H9 (cell line): Measurements from ENCODE around the gene F2. TPM values are rescaled to one million over a fixed set of nuclear protein-coding genes. Genes with fewer than 3 reads are reported as not detected.

Experiments used
- DNase-seq: peaks from one replicate; pipeline ENCODE4 v3.0.0-alpha.2; 2017
- H2AFZ ChIP-seq: one replicate; pipeline ENCODE4 v1.6.1; 2013; ENCODE audit warnings: mild to moderate bottlenecking, low read length, control low read depth, moderate library complexity
- H2AK5ac ChIP-seq: 2 replicates; pipeline ENCODE4 v1.6.1; 2013; ENCODE audit warnings: low read length, control low read depth, mixed read lengths; ENCODE audit not compliant: insufficient read length
- H2BK120ac ChIP-seq: one replicate; pipeline ENCODE4 v1.6.1; 2013; ENCODE audit warnings: low read depth, mild to moderate bottlenecking, low read length, control low read depth, inconsistent platforms; ENCODE audit not compliant: poor library complexity, severe bottlenecking
- H2BK12ac ChIP-seq: 2 replicates; pipeline ENCODE4 v1.6.1; 2013; ENCODE audit warnings: low read length, control low read depth, mixed read lengths, low read depth; ENCODE audit not compliant: insufficient read length
- H2BK15ac ChIP-seq: 2 replicates; pipeline ENCODE4 v1.6.1; 2013; ENCODE audit warnings: low read depth, low read length, control low read depth
- H2BK20ac ChIP-seq: one replicate; pipeline ENCODE4 v1.6.1; 2013; ENCODE audit warnings: low read depth, mild to moderate bottlenecking, low read length, control low read depth, inconsistent platforms; ENCODE audit not compliant: poor library complexity, severe bottlenecking
- H2BK5ac ChIP-seq: 2 replicates; pipeline ENCODE4 v1.6.1; 2013; ENCODE audit warnings: low read length, control low read depth, mixed read lengths; ENCODE audit not compliant: insufficient read length
- H3K14ac ChIP-seq: 2 replicates; pipeline ENCODE4 v1.6.1; 2013; ENCODE audit warnings: low read length, control low read depth; ENCODE audit not compliant: insufficient read depth
- H3K18ac ChIP-seq: 2 replicates; pipeline ENCODE4 v1.6.1; 2013; ENCODE audit warnings: low read depth, mild to moderate bottlenecking, mixed read lengths, low read length, control low read depth; ENCODE audit not compliant: insufficient read length
- H3K23ac ChIP-seq: 2 replicates; pipeline ENCODE4 v1.6.1; 2013; ENCODE audit warnings: low read length, control low read depth, mixed read lengths, low read depth; ENCODE audit not compliant: insufficient read length
- H3K23me2 ChIP-seq: 2 replicates; pipeline ENCODE4 v1.6.1; 2013; ENCODE audit warnings: low read depth, mild to moderate bottlenecking, mixed read lengths, low read length, control low read depth; ENCODE audit not compliant: insufficient read length, poor library complexity, severe bottlenecking
- H3K27ac ChIP-seq: 2 replicates; pipeline ENCODE4 v1.5.1; 2013; ENCODE audit warnings: low read length, control low read depth, mixed read lengths, low read depth; ENCODE audit not compliant: insufficient read length
- H3K27me3 ChIP-seq: 2 replicates; pipeline ENCODE4 v1.6.1; 2013; ENCODE audit warnings: low read length, control low read depth, inconsistent platforms; ENCODE audit not compliant: insufficient read depth
- H3K4ac ChIP-seq: 2 replicates; pipeline ENCODE4 v1.6.1; 2013; ENCODE audit warnings: low read depth, mild to moderate bottlenecking, control low read depth, inconsistent platforms, low read length, moderate library complexity
- H3K4me1 ChIP-seq: 2 replicates; pipeline ENCODE4 v1.6.1; 2013; ENCODE audit warnings: low read length, control low read depth, inconsistent platforms; ENCODE audit not compliant: insufficient read depth
- H3K4me2 ChIP-seq: 2 replicates; pipeline ENCODE4 v1.6.1; 2013; ENCODE audit warnings: low read length, control low read depth, mixed read lengths; ENCODE audit not compliant: insufficient read length, insufficient read depth
- H3K56ac ChIP-seq: 2 replicates; pipeline ENCODE4 v1.6.1; 2013; ENCODE audit warnings: low read depth, mild to moderate bottlenecking, mixed read lengths, low read length, control low read depth; ENCODE audit not compliant: insufficient read length
- H3K79me1 ChIP-seq: 2 replicates; pipeline ENCODE4 v1.6.1; 2013; ENCODE audit warnings: low read depth, mild to moderate bottlenecking, moderate library complexity, low read length, control low read depth, inconsistent platforms; ENCODE audit not compliant: insufficient read depth, poor library complexity, severe bottlenecking
- H3K79me2 ChIP-seq: 2 replicates; pipeline ENCODE4 v1.6.1; 2013; ENCODE audit warnings: low read length, control low read depth, inconsistent platforms; ENCODE audit not compliant: insufficient read depth
- H3K9ac ChIP-seq: 2 replicates; pipeline ENCODE4 v1.6.1; 2013; ENCODE audit warnings: low read length, control low read depth, mixed read lengths; ENCODE audit not compliant: insufficient read length; ENCODE audit errors: extremely low read depth
- H3K9me3 ChIP-seq: one replicate; pipeline ENCODE4 v1.6.1; 2013; ENCODE audit warnings: low read depth, low read length, inconsistent platforms; ENCODE audit not compliant: control insufficient read depth
- H3T11ph ChIP-seq: one replicate; pipeline ENCODE4 v1.6.1; 2013; ENCODE audit warnings: mild to moderate bottlenecking, low read length, control low read depth, inconsistent platforms
- H4K20me1 ChIP-seq: one replicate; pipeline ENCODE4 v1.6.1; 2013; ENCODE audit not compliant: control insufficient read depth, insufficient read length, insufficient read depth
- H4K5ac ChIP-seq: 2 replicates; pipeline ENCODE4 v1.6.1; 2013; ENCODE audit warnings: low read depth, mild to moderate bottlenecking, mixed read lengths, low read length, control low read depth; ENCODE audit not compliant: insufficient read length
- H4K8ac ChIP-seq: replicated peaks from 2 replicates; pipeline ENCODE4 v1.6.1; 2013; ENCODE audit warnings: low read length, control low read depth, mixed read lengths, low read depth; ENCODE audit not compliant: insufficient read length
- H4K91ac ChIP-seq: 2 replicates; pipeline ENCODE4 v1.6.1; 2013; ENCODE audit warnings: low read depth, mild to moderate bottlenecking, moderate library complexity, mixed read lengths, low read length, control low read depth; ENCODE audit not compliant: insufficient read length
- H3K27ac Mint-ChIP-seq, 3 experiments: 2 replicates in 2 of 3; 3 replicates in 1 of 3; pipeline ENCODE4 v1.8.0; 2020 to 2021; ENCODE audit warnings: mixed read lengths in 3 of 3, mild to moderate bottlenecking in 1 of 3, moderate library complexity in 1 of 3
- H3K27me3 Mint-ChIP-seq: 2 replicates; pipeline ENCODE4 v1.8.0; 2021; ENCODE audit warnings: low read depth, mild to moderate bottlenecking, moderate library complexity, mixed read lengths
- H3K36me3 Mint-ChIP-seq, 3 experiments: 2 replicates in 2 of 3; 3 replicates in 1 of 3; pipeline ENCODE4 v1.8.0; 2020 to 2021; ENCODE audit warnings: low read depth in 3 of 3, mixed read lengths in 3 of 3; ENCODE audit not compliant: insufficient read depth in 1 of 3
- H3K4me1 Mint-ChIP-seq, 2 experiments: 2 replicates each; pipeline ENCODE4 v1.8.0; 2020; ENCODE audit warnings: mixed read lengths in 2 of 2
- H3K4me3 Mint-ChIP-seq, 2 experiments: 2 replicates in 1 of 2; 3 replicates in 1 of 2; pipeline ENCODE4 v1.8.0; 2020 to 2021; ENCODE audit warnings: mild to moderate bottlenecking in 2 of 2, mixed read lengths in 2 of 2, moderate library complexity in 1 of 2
- H3K9me3 Mint-ChIP-seq, 2 experiments: 2 replicates in 1 of 2; 3 replicates in 1 of 2; pipeline ENCODE4 v1.8.0; 2020; ENCODE audit warnings: mild to moderate bottlenecking in 2 of 2, mixed read lengths in 2 of 2, moderate library complexity in 1 of 2
- CTCF ChIP-seq: fragments of 200-600 bp; sonication (generic); conservative IDR thresholded peaks from 3 replicates; pipeline ENCODE4 v1.8.0; 2021; ENCODE audit warnings: antibody characterized with exemption, mild to moderate bottlenecking
- WGBS: extraction: QIAGEN DNeasy Blood & Tissue Kit; methylation state at CpG from one replicate; pipeline ENCODE4 v1.1.7; 2013; ENCODE audit warnings: missing lambda C conversion rate, low lambda C conversion rate, mixed read lengths; ENCODE audit not compliant: insufficient read length; ENCODE audit errors: extremely low coverage; 5-methylcytosine and 5-hydroxymethylcytosine counted together
- total RNA-seq: library from RNA; stranded (reverse); gene quantifications from 2 replicates; pipeline ENCODE4 v1.2.1, GENCODE V29; 2021

F2 gene
- total RNA-seq, 1 experiment from 2014 or later: not detected

- no peak for DNase-seq
- Histone ChIP-seq H3K4ac (no peak overlapping the region), H3K79me2 (no peaks in the 10 kb centered on the region), H3K9ac (no peak overlapping the region), H4K91ac (peak overlapping the region; percentile 24), H3K9me3 (no peaks in the 10 kb centered on the region), H3K4me2 (no peak overlapping the region), H4K8ac (no peak overlapping the region), H2AFZ (no peak overlapping the region), H3K27me3 (no peaks in the 10 kb centered on the region), H2BK20ac (no peak overlapping the region), H3K23me2 (no peaks in the 10 kb centered on the region), H3K79me1 (no peaks in the 10 kb centered on the region), H2BK15ac (no peak overlapping the region), H3K4me1 (no peaks in the 10 kb centered on the region), H3T11ph (no peak overlapping the region), H2BK5ac (no peak overlapping the region), H2BK120ac (no peak overlapping the region), H3K27ac (no peak overlapping the region), H2BK12ac (no peak overlapping the region), H4K20me1 (no peaks in the 10 kb centered on the region), H2AK5ac (no peak overlapping the region), H3K14ac (no peak overlapping the region), H3K23ac (no peak overlapping the region), H3K56ac (no peak overlapping the region), H4K5ac (no peak overlapping the region), H3K18ac (no peak overlapping the region)
- no peak overlapping the region for H3K4me3 Mint-ChIP-seq
- TF ChIP-seq CTCF: no peak
- no peaks in the 10 kb centered on the region; the same call in 1 of the 2 replicates for H3K27me3 Mint-ChIP-seq
- peak overlapping the region in 2 of 3 experiments; percentile 74 to 95; a peak in 2 of 7 replicates for H3K27ac Mint-ChIP-seq
- no CpG with 5 or more reads among the region's 7 CpGs for WGBS
- peaks cover 14 to 16% of the 10 kb centered on the region in 2 experiments for H3K4me1 Mint-ChIP-seq
- H3K36me3 Mint-ChIP-seq: peaks cover 13 to 37% (median 32%) of the 10 kb centered on the region in 3 experiments; a peak in 6 of 7 replicates
- no peaks in the 10 kb centered on the region for H3K9me3 Mint-ChIP-seq
These were observed 43.1 kb upstream of the F2 start for GRCh38 chr11:46675949-46676348.
